Measurements from ENCODE around the gene UHRF2. TPM values are rescaled to one million over a fixed set of nuclear protein-coding genes. Genes with fewer than 3 reads are reported as not detected.
A peak's percentile ranks its signal among the peaks of the same experiment; 100 is the strongest.

Gene UHRF2
- total RNA-seq, 4 donors from 2014 or later, result 31.1 to 44.4 (median 41.8) TPM

DNA sequence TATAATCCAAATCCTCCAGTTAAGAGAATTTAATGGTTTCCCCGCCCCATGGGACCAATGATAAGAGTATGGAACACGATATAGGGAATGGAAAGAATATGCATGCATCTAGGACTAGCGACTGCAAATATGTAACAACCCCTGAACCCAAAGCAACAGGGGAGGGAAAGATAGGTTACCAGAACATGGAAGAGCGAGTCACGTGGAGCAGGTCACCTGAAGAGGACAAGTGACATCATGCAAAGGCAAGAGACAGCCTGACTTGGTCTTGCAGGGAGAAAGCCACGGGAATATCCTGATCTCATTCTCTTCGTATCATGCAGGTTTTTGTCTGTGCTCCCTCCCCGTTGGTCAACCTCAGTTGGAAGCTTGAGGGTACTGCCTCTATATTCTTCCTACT, 4.7 kb upstream of the UHRF2 start:
- Histone ChIP-seq H3K4me3 (no peak overlapping the region), H3K27ac (replicated peaks in 1 of 4) (no peak overlapping the region), H3K9me3 (no peaks in the 10 kb centered on the region), H3K27me3 (peaks cover 0 to 11% (median 0%) of the 10 kb centered on the region in 4 donors), H3K4me1 (peaks cover 0 to 8% (median 8%) of the 10 kb centered on the region in 4 donors), H3K36me3 (no peaks in the 10 kb centered on the region)
- no peak for TF ChIP-seq POLR2A (IDR thresholded peaks at IDR 0.05; ENCODE audit: low read depth)
- TF ChIP-seq POLR2AphosphoS5 (IDR thresholded peaks at IDR 0.05), result no peak
- TF ChIP-seq EP300 (IDR thresholded peaks at IDR 0.05), result no peak
- TF ChIP-seq, protein P1, sequence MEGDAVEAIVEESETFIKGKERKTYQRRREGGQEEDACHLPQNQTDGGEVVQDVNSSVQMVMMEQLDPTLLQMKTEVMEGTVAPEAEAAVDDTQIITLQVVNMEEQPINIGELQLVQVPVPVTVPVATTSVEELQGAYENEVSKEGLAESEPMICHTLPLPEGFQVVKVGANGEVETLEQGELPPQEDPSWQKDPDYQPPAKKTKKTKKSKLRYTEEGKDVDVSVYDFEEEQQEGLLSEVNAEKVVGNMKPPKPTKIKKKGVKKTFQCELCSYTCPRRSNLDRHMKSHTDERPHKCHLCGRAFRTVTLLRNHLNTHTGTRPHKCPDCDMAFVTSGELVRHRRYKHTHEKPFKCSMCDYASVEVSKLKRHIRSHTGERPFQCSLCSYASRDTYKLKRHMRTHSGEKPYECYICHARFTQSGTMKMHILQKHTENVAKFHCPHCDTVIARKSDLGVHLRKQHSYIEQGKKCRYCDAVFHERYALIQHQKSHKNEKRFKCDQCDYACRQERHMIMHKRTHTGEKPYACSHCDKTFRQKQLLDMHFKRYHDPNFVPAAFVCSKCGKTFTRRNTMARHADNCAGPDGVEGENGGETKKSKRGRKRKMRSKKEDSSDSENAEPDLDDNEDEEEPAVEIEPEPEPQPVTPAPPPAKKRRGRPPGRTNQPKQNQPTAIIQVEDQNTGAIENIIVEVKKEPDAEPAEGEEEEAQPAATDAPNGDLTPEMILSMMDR (IDR thresholded peaks at IDR 0.05), result no peak
- intact Hi-C loops (cut with DNase I), result no loop called here
- DNase-seq (ENCODE audit: extremely low spot score), result no peak
- 88% methylated on average over 8 of the region's 8 CpGs for WGBS

DNA sequence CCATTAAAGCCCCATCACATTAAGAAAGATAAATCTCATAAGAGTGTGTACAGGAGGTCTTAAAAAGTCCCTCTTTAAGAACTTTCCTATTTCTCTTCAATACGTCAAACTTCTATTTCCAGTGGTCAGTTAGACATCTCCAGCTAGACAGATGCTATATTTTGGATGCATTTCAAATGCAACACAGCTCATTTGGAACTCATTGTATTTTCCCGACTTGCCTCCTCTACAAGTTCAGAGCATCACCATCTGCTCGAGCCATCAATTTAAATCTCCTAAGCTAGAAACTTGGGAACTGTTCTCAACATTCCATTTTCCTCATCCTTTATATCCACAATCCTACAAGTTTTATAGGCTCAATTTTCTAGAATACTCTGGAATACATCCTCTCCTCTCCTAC, 3.2 kb upstream of the UHRF2 start:
- Histone ChIP-seq H3K4me3 (no peak overlapping the region), H3K4me1 (peaks cover 8 to 17% (median 14%) of the 10 kb centered on the region in 4 donors), H3K9me3 (no peaks in the 10 kb centered on the region), H3K27ac (replicated peaks in 1 of 4) (no peak overlapping the region), H3K36me3 (no peaks in the 10 kb centered on the region), H3K27me3 (peaks cover 0 to 11% (median 0%) of the 10 kb centered on the region in 4 donors)
- no peak for DNase-seq (ENCODE audit: extremely low spot score)
- WGBS, result 76% methylated on average over 3 of the region's 3 CpGs
- intact Hi-C loops (cut with DNase I), result loop anchor here (5.0 to 10.0 kb wide), 2 partner anchors 75 to 157 kb away; no protein-coding TSS in a partner anchor
- no peak for TF ChIP-seq POLR2AphosphoS5 (IDR thresholded peaks at IDR 0.05)
- no peak for TF ChIP-seq EP300 (IDR thresholded peaks at IDR 0.05)

DNA sequence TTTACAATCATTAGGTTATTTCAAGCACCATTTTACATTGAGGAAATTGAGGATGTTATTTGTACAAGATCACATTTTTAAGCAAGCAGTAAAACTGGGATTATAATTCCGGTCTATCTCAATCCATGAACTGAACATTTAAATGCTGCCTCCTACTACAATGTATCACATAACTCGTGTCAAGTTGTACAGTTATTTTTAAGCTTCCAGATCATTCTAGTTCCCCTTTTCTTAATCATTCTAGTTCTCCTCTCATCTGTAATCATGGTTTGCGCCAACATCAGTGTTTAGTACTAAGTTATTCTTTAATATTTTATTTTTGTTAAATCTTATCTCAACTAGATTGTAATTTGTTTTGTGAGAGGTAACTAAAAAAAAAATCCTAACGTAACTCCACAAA, 2.4 kb upstream of the UHRF2 start:
- no peak for DNase-seq (ENCODE audit: extremely low spot score)

DNA sequence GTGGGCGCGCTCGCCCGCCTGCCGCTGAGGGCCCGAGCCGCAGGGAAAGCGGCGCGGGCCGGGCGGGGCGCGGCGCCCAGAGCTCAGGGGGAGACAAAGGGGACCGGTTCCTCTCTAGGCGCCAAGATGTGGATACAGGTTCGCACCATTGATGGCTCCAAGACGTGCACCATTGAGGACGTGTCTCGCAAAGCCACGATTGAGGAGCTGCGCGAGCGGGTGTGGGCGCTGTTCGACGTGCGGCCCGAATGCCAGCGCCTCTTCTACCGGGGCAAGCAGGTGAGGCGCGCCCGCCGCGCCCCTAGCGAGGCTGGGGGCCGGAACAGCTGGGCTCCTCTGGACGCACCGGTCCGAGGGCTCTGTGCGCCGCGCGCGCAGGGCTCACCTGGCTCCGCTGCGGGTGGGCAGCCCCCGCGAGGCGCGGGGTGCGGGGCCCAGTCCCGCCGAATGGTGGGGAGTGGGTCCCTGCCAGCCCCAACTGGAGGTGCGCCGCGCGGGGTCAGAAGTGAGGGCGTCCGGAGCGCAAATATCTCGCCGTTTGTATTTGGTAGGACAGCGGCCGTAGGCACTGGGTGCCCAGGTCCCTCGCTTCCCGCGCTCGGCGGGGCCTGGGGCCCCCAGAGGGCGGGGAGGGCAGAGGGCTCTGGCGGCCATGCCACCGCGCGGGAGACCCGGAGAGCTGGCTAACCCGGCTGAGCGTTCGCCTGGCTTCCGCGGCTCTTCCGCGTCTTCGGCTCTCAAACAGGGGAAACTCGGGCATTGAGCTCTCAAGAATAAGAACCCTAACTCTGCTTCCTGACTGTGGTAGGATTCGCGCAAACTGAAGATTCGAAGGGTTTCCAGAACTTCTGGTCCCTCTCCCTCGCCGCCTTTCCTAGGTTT, 607 bp downstream of the UHRF2 start:
- intact Hi-C loops (cut with DNase I), result loop anchor here (5.0 to 10.0 kb wide), 2 partner anchors 71 to 154 kb away; no protein-coding TSS in a partner anchor
- no peaks in the 10 kb centered on the region for H3K9me3 ChIP-seq
- peak overlapping the region; percentile 79 to 94 (median 89) for H3K27ac ChIP-seq (replicated peaks in 1 of 4)
- no peak for DNase-seq (ENCODE audit: extremely low spot score)
- peaks cover 28 to 47% (median 42%) of the 10 kb centered on the region in 4 donors for H3K4me1 ChIP-seq
- H3K4me3 ChIP-seq, result peak overlapping the region; percentile 87 to 98 (median 92)
- WGBS, result 0% methylated on average over 30 of the region's 92 CpGs
- TF ChIP-seq POLR2A (IDR thresholded peaks at IDR 0.05; ENCODE audit: low read depth) (no peak), POLR2AphosphoS5 (IDR thresholded peaks at IDR 0.05) (no peak), EP300 (IDR thresholded peaks at IDR 0.05) (no peak)
- TF ChIP-seq, protein P1 (IDR thresholded peaks at IDR 0.05), result no peak
- peaks cover 0 to 3% (median 0%) of the 10 kb centered on the region in 4 donors for H3K27me3 ChIP-seq
- peaks cover 0 to 4% (median 2%) of the 10 kb centered on the region in 4 donors for H3K36me3 ChIP-seq

More for the DNA sequence above, 2.4 kb upstream of the UHRF2 start:
- 83% methylated on average over 4 of the region's 4 CpGs for WGBS
- Histone ChIP-seq H3K36me3 (no peaks in the 10 kb centered on the region), H3K4me1 (peaks cover 16 to 25% (median 21%) of the 10 kb centered on the region in 4 donors), H3K27ac (replicated peaks in 1 of 4) (no peak overlapping the region), H3K9me3 (no peaks in the 10 kb centered on the region), H3K4me3 (no peak overlapping the region), H3K27me3 (peaks cover 0 to 11% (median 0%) of the 10 kb centered on the region in 4 donors)
- TF ChIP-seq POLR2A (IDR thresholded peaks at IDR 0.05; ENCODE audit: low read depth), result no peak
- TF ChIP-seq, protein P1 (IDR thresholded peaks at IDR 0.05), result no peak
- TF ChIP-seq POLR2AphosphoS5 (IDR thresholded peaks at IDR 0.05), result no peak
- no peak for TF ChIP-seq EP300 (IDR thresholded peaks at IDR 0.05)
- intact Hi-C loops (cut with DNase I), result loop anchor here (5.0 to 10.0 kb wide), 2 partner anchors 74 to 157 kb away; no protein-coding TSS in a partner anchor

DNA sequence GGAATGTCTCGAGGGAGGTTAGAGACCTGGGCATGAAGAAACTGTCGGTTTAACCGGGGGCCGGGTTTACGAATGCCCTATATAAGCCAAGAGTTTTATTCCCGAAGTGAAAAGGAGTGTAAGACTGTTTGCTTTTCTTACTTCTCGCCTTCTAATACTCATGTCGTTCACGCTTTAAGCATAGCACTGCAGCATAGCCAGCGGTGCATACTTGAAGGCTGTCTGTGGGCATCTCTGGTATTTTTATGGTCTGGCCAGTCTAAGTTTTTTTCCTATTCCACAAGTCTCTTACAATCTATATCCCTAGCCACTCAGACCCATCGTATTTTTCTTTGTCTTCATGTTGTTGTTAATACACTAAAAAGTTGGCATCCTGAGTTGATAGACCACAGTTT, 1.2 kb downstream of the UHRF2 start:
- no peaks in the 10 kb centered on the region for H3K9me3 ChIP-seq
- TF ChIP-seq, protein P1 (IDR thresholded peaks at IDR 0.05), result no peak
- no peak for TF ChIP-seq POLR2AphosphoS5 (IDR thresholded peaks at IDR 0.05)
- TF ChIP-seq EP300 (IDR thresholded peaks at IDR 0.05), result no peak
- no peak for TF ChIP-seq POLR2A (IDR thresholded peaks at IDR 0.05; ENCODE audit: low read depth)
- WGBS, result 1% methylated on average over 11 of the region's 11 CpGs
- intact Hi-C loops (cut with DNase I), result loop anchor here (5.0 to 10.0 kb wide), 2 partner anchors 71 to 153 kb away; no protein-coding TSS in a partner anchor
- H3K27me3 ChIP-seq, result no peaks in the 10 kb centered on the region
- H3K4me3 ChIP-seq, result peak overlapping the region; percentile 87 to 98 (median 92)
- H3K27ac ChIP-seq (replicated peaks in 1 of 4), result peak overlapping the region; percentile 79 to 94 (median 89)
- no peak for DNase-seq (ENCODE audit: extremely low spot score)
- peaks cover 0 to 4% (median 2%) of the 10 kb centered on the region in 4 donors for H3K36me3 ChIP-seq
- H3K4me1 ChIP-seq, result peaks cover 28 to 53% (median 42%) of the 10 kb centered on the region in 4 donors
